ENCODE data around the gene SLC12A9.

Gene SLC12A9

GRCh38 chr7:100888291-100888987, 35.9 kb downstream of the SLC12A9 start:
- ChIA-PET POLR2A (interaction anchor here (0.6 to 8.7 kb wide), 5 partner anchors 11 to 203 kb away, joined by 4 to 198 read pairs (median 5); partner anchors contain the start of genes POP7 and SRRT), CTCF (interaction anchor here (0.5 to 0.6 kb wide), 2 partner anchors 523 to 606 kb away, joined by 4 to 5 read pairs; no protein-coding TSS in a partner anchor)
- Histone ChIP-seq H3K9me3 (ENCODE audit: control insufficient read depth, insufficient read depth, low read depth, low read length) (no peaks in the 10 kb centered on the region), H3K4me3 (ENCODE audit: low read depth, low read length) (peak overlapping the region; percentile 60), H3K27ac (ENCODE audit: extremely low read depth, low read depth, low read length) (peak overlapping the region; percentile 94), H3K36me3 (ENCODE audit: control insufficient read depth in 2 of 2, insufficient read depth in 1 of 2, low read length in 2 of 2) (peaks cover 20 to 54% of the 10 kb centered on the region in 2 experiments), H3K4me1 (ENCODE audit: control insufficient read depth, insufficient read depth, low read length) (peaks cover 4% of the 10 kb centered on the region; the same call in 1 of the 2 replicates)
- 0 out of 2 replicates have a peak, but pooled peaks have one; percentile 53 for TF ChIP-seq ZEB2 (tag by site-specific recombination; IDR thresholded peaks at IDR 0.05)
- no peak for TF ChIP-seq PRDM4 (tag by site-specific recombination; IDR thresholded peaks at IDR 0.05)
- TF ChIP-seq SCRT1 (tag by site-specific recombination; IDR thresholded peaks at IDR 0.05; ENCODE audit: borderline replicate concordance): peak; percentile 82; the same call in 1 of the 2 replicates
- no peak for TF ChIP-seq ZSCAN23 (tag by site-specific recombination; IDR thresholded peaks at IDR 0.05)
- TF ChIP-seq MYNN (tag by site-specific recombination; IDR thresholded peaks at IDR 0.05; ENCODE audit: borderline replicate concordance): no peak; the same call in 1 of the 2 replicates
- TF ChIP-seq ZNF449 (tag by site-specific recombination; IDR thresholded peaks at IDR 0.05): peak; percentile 58; the same call in 1 of the 2 replicates
- no peak for TF ChIP-seq ZNF426 (tag by site-specific recombination; IDR thresholded peaks at IDR 0.05)
- no peak for TF ChIP-seq CTCF (tag by site-specific recombination; IDR thresholded peaks at IDR 0.05)
- no peak for TF ChIP-seq ZNF280D (tag by site-specific recombination; IDR thresholded peaks at IDR 0.05)
- no peak for TF ChIP-seq EGR2 (tag by site-specific recombination; IDR thresholded peaks at IDR 0.05; ENCODE audit: low read depth)
- no peak for TF ChIP-seq ZNF488 (tag by site-specific recombination; IDR thresholded peaks at IDR 0.05)
- 0 out of 2 replicates have a peak, but pooled peaks have one; percentile 17 for TF ChIP-seq ZIC2 (tag by site-specific recombination; IDR thresholded peaks at IDR 0.05)
- peak; percentile 62 for TF ChIP-seq ZNF600 (tag by site-specific recombination; IDR thresholded peaks at IDR 0.05)
- TF ChIP-seq SCRT2 (tag by site-specific recombination; IDR thresholded peaks at IDR 0.05): peak; percentile 88
- TF ChIP-seq ZNF580 (tag by site-specific recombination; IDR thresholded peaks at IDR 0.05): no peak
- TF ChIP-seq HOXC10 (CRISPR knock-in tag; IDR thresholded peaks at IDR 0.05): no peak
- TF ChIP-seq KLF8 (tag by site-specific recombination; IDR thresholded peaks at IDR 0.05): peak; percentile 8; the same call in 1 of the 2 replicates
- TF ChIP-seq ZBTB17 (tag by site-specific recombination; IDR thresholded peaks at IDR 0.05): peak; percentile 25; the same call in 1 of the 2 replicates
- TF ChIP-seq ZNF302 (tag by site-specific recombination; IDR thresholded peaks at IDR 0.05; ENCODE audit: low read depth): no peak
- TF ChIP-seq ZNF37A (tag by site-specific recombination; IDR thresholded peaks at IDR 0.05): no peak
